Urinary bladder (tissue), 4 donors: ENCODE results near the gene HCAR3. TPM values are rescaled to one million over a fixed set of nuclear protein-coding genes. Genes with fewer than 3 reads are reported as not detected.
"Not testable (repeated sequence)": the region's sequence is repeated elsewhere in the genome, so short reads cannot be mapped to it uniquely, and the experiment has no call there.

Source experiments
- DNase-seq: peaks from one replicate; pipeline ENCODE4 v3.0.0-alpha.2; 2015; ENCODE audit errors: extremely low spot score
- H3K27ac ChIP-seq: one replicate; pipeline ENCODE4 v1.5.1; 2013; ENCODE audit warnings: low read depth, mild to moderate bottlenecking, moderate library complexity
- H3K36me3 ChIP-seq: one replicate; pipeline ENCODE4 v1.6.1; 2013; ENCODE audit warnings: mild to moderate bottlenecking, moderate library complexity; ENCODE audit not compliant: insufficient read depth
- H3K4me1 ChIP-seq: one replicate; pipeline ENCODE4 v1.6.1; 2013; ENCODE audit warnings: mild to moderate bottlenecking, moderate library complexity; ENCODE audit not compliant: insufficient read depth
- H3K4me3 ChIP-seq: one replicate; pipeline ENCODE4 v1.5.1; 2013; ENCODE audit warnings: low read depth, low read length
- WGBS: extraction: QIAGEN DNeasy Blood & Tissue Kit; methylation state at CpG from one replicate; pipeline ENCODE4 v1.1.7; 2013; 5-methylcytosine and 5-hydroxymethylcytosine counted together
- polyA plus RNA-seq: library from polyadenylated mRNA; stranded (reverse); fragments of 200-250 nt; gene quantifications from one replicate; pipeline ENCODE4 v1.2.3, GENCODE V29; 2013
- total RNA-seq: library from RNA; depleted of rRNA; stranded (reverse); fragments of >200 nt; gene quantifications from one replicate; pipeline ENCODE4 v1.2.3, GENCODE V29; 2014
- donor health status: healthy with polysubstance abuse.
- donor health status: healthy.

HCAR3 gene
- total and polyA plus RNA-seq, 2 donors: 2.9 to 4.1 TPM

DNA sequence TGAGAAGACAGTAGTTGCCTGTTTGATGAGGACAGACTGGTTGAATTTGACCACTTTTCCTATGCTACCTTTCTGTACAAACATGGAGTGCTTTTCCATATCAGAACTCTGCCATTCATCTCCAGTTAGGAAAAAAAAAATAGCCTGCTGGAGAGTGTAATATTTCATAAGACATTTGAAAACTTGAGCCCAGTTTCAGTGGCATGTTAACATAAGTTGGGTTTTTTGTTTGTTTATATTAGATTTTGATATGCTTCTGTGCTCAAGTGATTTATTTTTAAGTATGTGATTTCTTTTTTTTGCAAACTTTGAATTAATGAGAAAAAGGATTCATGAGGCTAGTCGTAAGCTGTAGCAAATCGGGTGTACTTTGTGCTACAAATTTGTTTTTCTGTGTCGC lies 12.8 kb downstream of the HCAR3 start:
- not testable (repeated sequence) for DNase-seq, H3K27ac ChIP-seq, H3K4me3 ChIP-seq, H3K4me1 ChIP-seq, H3K36me3 ChIP-seq
- 71% methylated on average over 3 of the region's 3 CpGs for WGBS

DNA sequence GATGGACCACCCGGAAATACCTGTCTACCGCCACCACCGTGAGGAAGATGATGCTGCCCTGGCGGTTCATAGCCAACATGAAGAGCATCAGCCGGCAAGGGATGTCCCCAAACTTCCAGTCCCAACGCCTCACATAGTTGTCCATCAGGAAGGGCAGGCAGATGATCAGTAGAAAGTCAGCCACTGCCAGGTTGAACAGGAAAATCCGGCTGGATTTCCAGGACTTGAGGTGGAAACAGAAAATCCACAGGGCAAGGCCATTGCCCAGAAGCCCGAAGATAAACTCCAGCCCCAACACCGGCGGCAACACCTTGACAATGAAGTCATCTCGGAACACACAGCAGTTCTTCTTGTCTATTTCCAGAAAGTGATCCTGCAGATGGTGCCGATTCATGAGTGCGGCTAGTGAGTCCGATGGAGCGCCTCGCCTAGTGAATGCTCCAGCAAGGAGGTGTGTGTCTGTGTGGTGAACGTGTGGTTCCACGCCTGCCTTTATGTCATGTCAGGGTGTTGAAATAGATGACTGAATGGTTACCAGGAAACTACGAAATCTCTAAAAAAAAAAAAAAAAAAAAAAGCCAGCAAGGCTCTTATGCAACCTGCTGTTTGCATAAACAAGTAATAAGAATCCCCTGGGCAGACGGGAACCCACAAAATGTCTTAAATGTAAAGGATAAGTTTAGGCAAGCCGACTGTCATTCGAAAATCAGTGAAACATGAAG lies 13.6 kb downstream of the HCAR3 start, which contains the start of gene HCAR2:
TSS of gene HCAR2 (minus strand) at position 468 of the 722 bp plus-strand sequence. CDS start at position 394, 74 bp downstream.
- not testable (repeated sequence) for H3K27ac ChIP-seq, H3K4me3 ChIP-seq, DNase-seq, H3K4me1 ChIP-seq, H3K36me3 ChIP-seq
- WGBS: 86% methylated on average over 22 of the region's 22 CpGs

- H3K27ac ChIP-seq, H3K4me3 ChIP-seq, DNase-seq, H3K4me1 ChIP-seq, H3K36me3 ChIP-seq: not testable (repeated sequence)
- WGBS: 20% methylated on average over 4 of the region's 4 CpGs
Measured at GRCh38 chr12:122701481-122701880, 15.1 kb downstream of the HCAR3 start.

GRCh38 chr12:122700038-122700710 lies 16.4 kb downstream of the HCAR3 start:
- H3K4me1 ChIP-seq, H3K36me3 ChIP-seq, H3K4me3 ChIP-seq, H3K27ac ChIP-seq, DNase-seq: not testable (repeated sequence)
- no CpG with 5 or more reads among the region's 9 CpGs for WGBS

DNA sequence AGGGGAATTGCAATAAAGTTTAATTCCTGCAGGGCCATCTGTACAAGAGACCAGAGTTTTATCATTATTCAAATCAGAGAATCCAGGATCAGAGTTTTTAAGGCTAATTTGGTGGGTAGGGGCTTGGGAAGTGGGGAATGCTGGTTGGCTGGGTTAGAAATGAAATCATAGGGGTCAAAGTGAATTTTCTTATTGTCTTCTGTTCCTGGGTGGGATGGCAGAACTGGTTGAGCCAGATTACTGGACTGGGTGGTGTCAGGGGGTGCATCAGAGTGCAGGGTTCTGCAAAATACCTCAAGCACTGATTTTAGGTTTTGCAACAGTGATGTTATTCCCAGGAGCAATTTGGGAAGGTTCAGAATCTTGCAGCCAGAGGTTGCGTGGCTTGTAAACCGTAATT lies 19.7 kb downstream of the HCAR3 start:
- not testable (repeated sequence) for DNase-seq, H3K27ac ChIP-seq, H3K4me3 ChIP-seq, H3K36me3 ChIP-seq, H3K4me1 ChIP-seq
- 70% methylated on average over 2 of the region's 2 CpGs for WGBS

GRCh38 chr12:122691566-122691965 lies 25.0 kb downstream of the HCAR3 start:
- Histone ChIP-seq H3K36me3 (no peaks in the 10 kb centered on the region), H3K27ac (no peak overlapping the region), H3K4me3 (no peak overlapping the region), H3K4me1 (no peaks in the 10 kb centered on the region)
- WGBS: 85% methylated on average over 3 of the region's 3 CpGs
- DNase-seq: no peak

- H3K4me1 ChIP-seq: no peaks in the 10 kb centered on the region
- WGBS: 92% methylated on average over 3 of the region's 3 CpGs
- no peak overlapping the region for H3K4me3 ChIP-seq
- H3K27ac ChIP-seq: no peak overlapping the region
- no peak for DNase-seq
- no peaks in the 10 kb centered on the region for H3K36me3 ChIP-seq
Measured at GRCh38 chr12:122688291-122688690, 28.3 kb downstream of the HCAR3 start.

DNA sequence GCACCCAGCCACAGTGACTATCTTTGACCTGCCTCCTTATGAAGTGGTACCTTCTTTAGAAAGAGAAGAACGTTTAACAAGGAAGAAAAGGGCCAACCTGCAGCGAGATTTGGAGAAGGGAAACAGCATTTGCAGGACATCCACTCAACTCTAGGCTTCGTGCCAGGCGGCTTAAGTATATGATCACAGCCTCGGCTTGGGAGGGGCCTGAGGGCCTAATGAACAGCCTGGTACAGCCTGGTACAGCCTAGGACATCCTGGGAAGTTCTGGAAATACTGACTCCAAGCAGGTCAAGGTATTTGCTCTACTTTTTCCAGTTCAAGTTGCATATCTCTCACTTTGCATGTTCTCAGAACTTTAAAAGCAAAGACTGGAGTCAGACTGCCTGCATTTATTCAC lies 29.5 kb downstream of the HCAR3 start:
- H3K36me3 ChIP-seq: no peaks in the 10 kb centered on the region
- H3K4me1 ChIP-seq: no peaks in the 10 kb centered on the region
- no peak for DNase-seq
- H3K4me3 ChIP-seq: no peak overlapping the region
- 35% methylated on average over 5 of the region's 5 CpGs for WGBS
- H3K27ac ChIP-seq: no peak overlapping the region

DNA sequence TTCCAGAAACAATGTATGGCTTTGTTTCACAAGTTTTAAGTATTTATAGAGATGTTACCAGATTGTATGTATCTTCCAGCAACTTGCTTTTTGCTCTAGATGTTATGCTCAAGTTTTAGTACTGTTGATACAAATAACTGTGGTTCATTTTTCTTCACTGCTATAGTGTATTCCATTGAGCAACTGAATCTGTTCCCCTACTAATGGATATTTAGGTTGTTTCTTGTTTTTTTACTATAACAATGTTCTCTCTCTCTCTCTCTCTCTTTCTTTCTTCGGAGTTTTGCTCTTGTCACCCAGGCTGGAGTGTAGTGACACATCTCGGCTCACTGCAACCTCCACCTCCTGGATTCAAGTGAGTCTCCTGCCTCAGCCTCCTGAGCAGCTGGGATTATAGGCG lies 30.1 kb downstream of the HCAR3 start:
- Histone ChIP-seq H3K27ac (no peak overlapping the region), H3K36me3 (no peaks in the 10 kb centered on the region), H3K4me1 (no peaks in the 10 kb centered on the region), H3K4me3 (no peak overlapping the region)
- WGBS: 88% methylated on average over 3 of the region's 3 CpGs
- DNase-seq: no peak

GRCh38 chr12:122684297-122684813 lies 32.3 kb downstream of the HCAR3 start:
- Histone ChIP-seq H3K4me3 (no peak overlapping the region), H3K36me3 (no peaks in the 10 kb centered on the region), H3K27ac (no peak overlapping the region), H3K4me1 (no peaks in the 10 kb centered on the region)
- 66% methylated on average over 5 of the region's 5 CpGs for WGBS
- DNase-seq: no peak

GRCh38 chr12:122681814-122682213 lies 34.8 kb downstream of the HCAR3 start:
- WGBS: 84% methylated on average over 4 of the region's 4 CpGs
- Histone ChIP-seq H3K36me3 (no peaks in the 10 kb centered on the region), H3K4me1 (no peaks in the 10 kb centered on the region), H3K4me3 (no peak overlapping the region), H3K27ac (no peak overlapping the region)
- no peak for DNase-seq

GRCh38 chr12:122680989-122681388 lies 35.6 kb downstream of the HCAR3 start:
- not testable (repeated sequence) for H3K4me3 ChIP-seq, DNase-seq, H3K27ac ChIP-seq, H3K4me1 ChIP-seq, H3K36me3 ChIP-seq
- 90% methylated on average over 6 of the region's 6 CpGs for WGBS

DNA sequence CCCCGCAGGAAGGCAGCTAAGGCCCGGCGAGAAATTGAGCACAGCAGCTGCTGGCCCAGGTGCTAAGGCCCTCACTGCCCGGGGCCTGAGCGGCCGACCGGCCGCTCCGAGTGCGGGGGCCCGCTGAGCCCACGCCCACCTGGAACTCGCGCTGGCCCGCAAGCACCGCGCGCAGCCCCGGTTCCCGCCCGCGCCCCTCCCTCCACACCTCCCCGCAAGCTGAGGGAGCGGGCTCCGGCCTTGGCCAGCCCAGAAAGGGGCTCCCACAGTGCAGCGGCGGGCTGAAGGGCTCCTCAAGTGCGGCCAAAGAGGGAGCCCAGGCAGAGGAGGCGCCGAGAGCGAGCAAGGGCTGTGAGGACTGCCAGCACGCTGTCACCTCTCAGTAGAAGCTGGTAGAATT lies 39.8 kb downstream of the HCAR3 start:
- not testable (repeated sequence) for H3K4me3 ChIP-seq, DNase-seq, H3K4me1 ChIP-seq, H3K27ac ChIP-seq, H3K36me3 ChIP-seq
- 97% methylated on average over 32 of the region's 32 CpGs for WGBS

DNA sequence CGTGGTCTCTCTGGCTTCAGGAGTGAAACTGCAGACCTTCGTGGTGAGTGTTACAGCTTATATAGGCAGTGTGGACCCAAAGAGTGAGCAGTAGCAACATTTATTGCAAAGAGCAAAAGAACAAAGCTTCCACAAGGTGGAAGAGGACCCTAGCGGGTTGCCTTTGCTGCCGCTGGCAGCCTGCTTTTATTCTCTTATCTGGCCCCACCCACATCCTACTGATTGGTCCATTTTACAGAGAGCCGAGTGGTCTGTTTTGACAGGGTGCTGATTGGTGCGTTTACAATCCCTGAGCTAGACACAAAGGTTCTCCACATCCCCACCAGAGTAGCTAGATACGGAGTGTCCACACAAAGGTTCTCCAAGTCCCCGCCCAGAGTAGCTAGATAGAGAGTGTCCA lies 40.6 kb downstream of the HCAR3 start:
- 85% methylated on average over 8 of the region's 8 CpGs for WGBS
- H3K4me1 ChIP-seq, H3K4me3 ChIP-seq, H3K27ac ChIP-seq, DNase-seq, H3K36me3 ChIP-seq: not testable (repeated sequence)
